ENCODE data around the gene HS6ST1.

HS6ST1 gene

DNA sequence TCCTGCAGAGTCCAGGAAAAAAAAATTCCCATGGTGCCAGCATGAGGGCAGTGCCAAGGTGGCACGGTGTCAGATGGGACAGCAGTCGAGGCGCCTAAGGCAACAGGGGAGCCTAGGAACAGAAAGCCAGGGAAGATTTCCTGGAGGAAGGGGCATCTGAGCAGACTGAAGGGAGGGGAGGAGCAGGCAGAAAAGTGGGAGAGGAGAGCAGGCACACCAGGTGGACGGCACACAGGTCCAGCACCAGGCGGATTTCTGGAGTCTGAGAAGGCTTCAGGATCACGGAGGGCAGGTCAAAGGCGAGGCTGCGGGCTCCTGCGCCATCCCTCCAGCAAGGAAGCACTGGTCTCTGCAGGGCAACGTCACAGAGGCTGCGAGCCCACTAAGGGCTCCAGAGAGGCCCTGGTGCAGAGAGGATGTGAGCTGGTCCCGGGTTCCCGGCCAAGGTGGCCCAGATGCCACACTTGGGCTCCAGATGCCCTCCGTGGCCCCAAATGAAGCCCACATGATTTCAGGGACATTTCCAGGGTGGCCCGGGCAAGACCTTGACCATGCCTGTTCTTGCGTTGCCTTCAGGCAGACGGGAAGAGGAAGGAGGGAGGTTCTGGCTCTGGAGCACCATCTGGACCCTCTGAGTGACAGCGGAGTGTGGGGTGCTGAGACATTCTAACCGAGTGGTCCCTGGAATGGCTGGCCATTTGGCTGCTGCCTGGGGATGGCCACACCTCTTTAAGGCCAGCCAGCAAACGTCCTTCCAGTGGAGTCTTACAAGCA lies 4.1 kb downstream of the HS6ST1 start:
- Histone ChIP-seq H4K20me1 (ENCODE audit: insufficient read depth, low read length) (no peaks in the 10 kb centered on the region; the same call in 1 of the 2 replicates), H3F3A (ENCODE audit: insufficient read depth, low read length) (no peaks in the 10 kb centered on the region), H3K4me1 (ENCODE audit: insufficient read depth, low read length, severe bottlenecking) (peaks cover 18% of the 10 kb centered on the region), H3K9me3 (ENCODE audit: low read length) (no peaks in the 10 kb centered on the region), H3K36me3 (ENCODE audit: insufficient read depth, low read length) (no peaks in the 10 kb centered on the region; the same call in 1 of the 2 replicates), H3K9me2 (ENCODE audit: low read depth, low read length) (no peaks in the 10 kb centered on the region), H3K4me3 (ENCODE audit: low read depth, low read length, poor library complexity, severe bottlenecking) (no peak overlapping the region), H3K27ac (ENCODE audit: low read depth, low read length, poor library complexity, severe bottlenecking) (no peak overlapping the region), H2AFZ (ENCODE audit: low read length) (no peak overlapping the region), H3K79me2 (ENCODE audit: insufficient read depth, low read length) (no peaks in the 10 kb centered on the region), H3K27me3 (ENCODE audit: insufficient read depth, low read length) (no peaks in the 10 kb centered on the region; the same call in 1 of the 2 replicates), H3K9ac (ENCODE audit: low read length) (no peak overlapping the region), H3K4me2 (ENCODE audit: low read length) (no peak overlapping the region)
- TF ChIP-seq CTCF (IDR thresholded peaks at IDR 0.05; ENCODE audit: low read length): no peak
- no peak for TF ChIP-seq EZH2 (IDR thresholded peaks at IDR 0.05; ENCODE audit: borderline replicate concordance, low read length)

DNA sequence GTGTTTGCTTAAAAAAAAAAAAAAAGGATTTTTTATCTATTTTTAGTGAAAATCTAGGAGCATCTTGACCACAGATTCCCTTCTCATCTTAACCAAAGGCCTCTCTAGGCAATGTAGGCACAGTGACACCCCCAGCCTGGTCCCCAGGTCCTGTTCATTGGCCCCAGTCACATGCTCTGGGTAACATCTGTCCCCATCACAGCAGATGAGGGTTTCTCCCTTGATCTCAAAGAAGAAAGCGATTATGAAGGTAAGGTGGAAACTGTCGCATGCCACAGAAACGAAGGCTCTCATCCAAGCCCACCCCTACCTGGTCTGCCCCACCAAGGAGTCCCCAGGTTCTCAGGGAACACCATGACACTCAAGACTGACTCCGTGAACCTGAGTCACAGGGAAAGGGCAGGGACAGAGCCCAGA lies 4.7 kb downstream of the HS6ST1 start:
- Histone ChIP-seq H3K36me3 (ENCODE audit: insufficient read depth, low read length) (no peaks in the 10 kb centered on the region; the same call in 1 of the 2 replicates), H3F3A (ENCODE audit: insufficient read depth, low read length) (no peaks in the 10 kb centered on the region), H3K27ac (ENCODE audit: low read depth, low read length, poor library complexity, severe bottlenecking) (no peak overlapping the region), H3K4me3 (ENCODE audit: low read depth, low read length, poor library complexity, severe bottlenecking) (no peak overlapping the region), H3K79me2 (ENCODE audit: insufficient read depth, low read length) (no peaks in the 10 kb centered on the region), H3K9ac (ENCODE audit: low read length) (no peak overlapping the region), H3K9me3 (ENCODE audit: low read length) (no peaks in the 10 kb centered on the region), H3K9me2 (ENCODE audit: low read depth, low read length) (no peaks in the 10 kb centered on the region), H4K20me1 (ENCODE audit: insufficient read depth, low read length) (no peaks in the 10 kb centered on the region; the same call in 1 of the 2 replicates), H3K4me1 (ENCODE audit: insufficient read depth, low read length, severe bottlenecking) (peaks cover 14% of the 10 kb centered on the region), H3K27me3 (ENCODE audit: insufficient read depth, low read length) (no peaks in the 10 kb centered on the region; the same call in 1 of the 2 replicates), H2AFZ (ENCODE audit: low read length) (no peak overlapping the region), H3K4me2 (ENCODE audit: low read length) (no peak overlapping the region)
- no peak for TF ChIP-seq CTCF (IDR thresholded peaks at IDR 0.05; ENCODE audit: low read length)
- TF ChIP-seq EZH2 (IDR thresholded peaks at IDR 0.05; ENCODE audit: borderline replicate concordance, low read length): no peak

DNA sequence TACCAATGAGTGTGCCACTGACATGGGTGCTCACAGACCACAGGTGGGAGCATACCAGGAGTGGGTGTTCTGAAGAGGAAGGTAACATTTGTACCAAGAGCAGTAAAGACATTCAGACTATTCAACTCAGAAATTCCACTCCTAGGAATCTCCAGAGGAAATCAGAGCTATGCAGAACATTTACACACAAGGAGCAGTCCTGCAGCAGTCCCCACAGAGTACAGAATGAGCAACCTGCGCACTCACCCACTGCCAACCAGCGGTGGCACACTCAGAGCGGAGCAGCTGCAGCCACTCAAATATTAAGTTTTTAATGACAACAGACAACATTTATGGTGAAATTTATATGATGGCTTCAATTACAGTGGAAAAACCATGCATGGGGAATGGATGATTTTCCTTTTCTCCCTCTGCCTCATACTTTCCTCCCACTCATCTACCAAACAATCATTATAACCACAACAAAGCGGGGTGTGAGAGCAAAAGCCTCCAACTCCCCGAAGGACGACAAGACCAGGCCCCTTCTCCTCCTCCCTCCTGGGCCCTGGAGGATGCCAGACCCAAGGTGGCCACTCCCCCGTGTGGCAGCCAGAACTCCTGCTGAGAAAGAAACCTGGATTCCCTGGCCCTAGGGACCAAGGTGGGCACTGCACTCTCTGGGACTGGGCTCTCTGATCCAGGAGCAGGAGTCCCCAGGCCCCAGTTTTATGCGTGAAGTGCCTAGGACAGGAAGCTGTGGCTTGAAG lies 5.4 kb downstream of the HS6ST1 start:
- H3K4me2 ChIP-seq (ENCODE audit: low read length): no peak overlapping the region
- no peaks in the 10 kb centered on the region for H3K79me2 ChIP-seq (ENCODE audit: insufficient read depth, low read length)

More for the DNA sequence above, 5.4 kb downstream of the HS6ST1 start:
- Histone ChIP-seq H3K27ac (ENCODE audit: low read depth, low read length, poor library complexity, severe bottlenecking) (no peak overlapping the region), H4K20me1 (ENCODE audit: insufficient read depth, low read length) (no peaks in the 10 kb centered on the region; the same call in 1 of the 2 replicates), H3K4me3 (ENCODE audit: low read depth, low read length, poor library complexity, severe bottlenecking) (no peak overlapping the region), H3K9me2 (ENCODE audit: low read depth, low read length) (no peaks in the 10 kb centered on the region), H3K27me3 (ENCODE audit: insufficient read depth, low read length) (no peaks in the 10 kb centered on the region; the same call in 1 of the 2 replicates), H2AFZ (ENCODE audit: low read length) (no peak overlapping the region), H3K9ac (ENCODE audit: low read length) (no peak overlapping the region), H3K36me3 (ENCODE audit: insufficient read depth, low read length) (no peaks in the 10 kb centered on the region; the same call in 1 of the 2 replicates), H3F3A (ENCODE audit: insufficient read depth, low read length) (no peaks in the 10 kb centered on the region), H3K9me3 (ENCODE audit: low read length) (no peaks in the 10 kb centered on the region), H3K4me1 (ENCODE audit: insufficient read depth, low read length, severe bottlenecking) (peaks cover 13% of the 10 kb centered on the region)
- no peak for TF ChIP-seq CTCF (IDR thresholded peaks at IDR 0.05; ENCODE audit: low read length)
- TF ChIP-seq EZH2 (IDR thresholded peaks at IDR 0.05; ENCODE audit: borderline replicate concordance, low read length): no peak

Measured in OCI-LY1 (cell line).